Astrocyte (in vitro differentiated cells and primary cell): ENCODE data around the gene SREBF2. TPM values are rescaled to one million over a fixed set of nuclear protein-coding genes. Genes with fewer than 3 reads are reported as not detected.
A peak's percentile ranks its signal among the peaks of the same experiment; 100 is the strongest.

Source experiments
- DNase-seq: peaks from one replicate; pipeline ENCODE4 v3.0.0-alpha.2; 2010; ENCODE audit warnings: low read depth
- FAIRE-seq: peaks from 2 replicates; lab custom pipeline; 2011; peaks lifted over from hg19 to GRCh38; lab: Jason Lieb, UNC
- H2AFZ ChIP-seq: 2 replicates; pipeline ENCODE4 v1.6.0; 2012; ENCODE audit warnings: low read depth, low read length, inconsistent platforms
- H3K27ac ChIP-seq: 2 replicates; pipeline ENCODE4 v1.5.1; 2011; ENCODE audit warnings: low read depth, low read length, inconsistent platforms
- H3K27me3 ChIP-seq: 2 replicates; pipeline ENCODE4 v1.6.0; 2011; ENCODE audit warnings: low read length, inconsistent platforms; ENCODE audit not compliant: insufficient read depth
- H3K36me3 ChIP-seq: 2 replicates; pipeline ENCODE4 v1.5.1; 2011; ENCODE audit warnings: low read length, inconsistent platforms; ENCODE audit not compliant: insufficient read depth
- H3K4me1 ChIP-seq: 2 replicates; pipeline ENCODE4 v1.5.1; 2011; ENCODE audit warnings: low read length, inconsistent platforms; ENCODE audit not compliant: insufficient read depth
- H3K4me2 ChIP-seq: 2 replicates; pipeline ENCODE4 v1.6.0; 2012; ENCODE audit warnings: low read length, inconsistent platforms
- H3K4me3 ChIP-seq: 2 replicates; pipeline ENCODE4 v1.5.1; 2011; ENCODE audit warnings: low read depth, mild to moderate bottlenecking, low read length, inconsistent platforms; ENCODE audit not compliant: insufficient read depth
- H3K79me2 ChIP-seq: 2 replicates; pipeline ENCODE4 v1.6.0; 2012; ENCODE audit warnings: mild to moderate bottlenecking, low read length, inconsistent platforms; ENCODE audit not compliant: insufficient read depth
- H3K9ac ChIP-seq: 2 replicates; pipeline ENCODE4 v1.6.0; 2012; ENCODE audit warnings: mild to moderate bottlenecking, low read length, inconsistent platforms
- H3K9me3 ChIP-seq: 2 replicates; pipeline ENCODE4 v1.5.1; 2012; ENCODE audit warnings: low read depth, mild to moderate bottlenecking, low read length, inconsistent platforms; ENCODE audit not compliant: insufficient read depth
- H4K20me1 ChIP-seq: 2 replicates; pipeline ENCODE4 v1.6.0; 2012; ENCODE audit warnings: low read length, inconsistent platforms; ENCODE audit not compliant: insufficient read depth
- H3K27ac Mint-ChIP-seq: one replicate; pipeline ENCODE4 v1.8.0; 2021; ENCODE audit warnings: mild to moderate bottlenecking, mixed read lengths; ENCODE audit not compliant: unreplicated experiment
- H3K27me3 Mint-ChIP-seq: one replicate; pipeline ENCODE4 v1.8.0; 2021; ENCODE audit warnings: low read depth, mixed read lengths; ENCODE audit not compliant: unreplicated experiment
- H3K36me3 Mint-ChIP-seq: one replicate; pipeline ENCODE4 v1.8.0; 2021; ENCODE audit warnings: low read depth, mixed read lengths; ENCODE audit not compliant: unreplicated experiment
- H3K4me1 Mint-ChIP-seq: one replicate; pipeline ENCODE4 v1.8.0; 2021; ENCODE audit warnings: low read depth, mixed read lengths; ENCODE audit not compliant: unreplicated experiment
- H3K4me3 Mint-ChIP-seq: one replicate; pipeline ENCODE4 v1.8.0; 2021; ENCODE audit warnings: mild to moderate bottlenecking, moderate library complexity, mixed read lengths; ENCODE audit not compliant: unreplicated experiment
- H3K9me3 Mint-ChIP-seq: one replicate; pipeline ENCODE4 v1.8.0; 2021; ENCODE audit warnings: mild to moderate bottlenecking, mixed read lengths; ENCODE audit not compliant: unreplicated experiment
- CTCF ChIP-seq: IDR thresholded peaks from 2 replicates; pipeline ENCODE4 v1.5.1; 2011; ENCODE audit warnings: low read depth, mild to moderate bottlenecking, inconsistent platforms, low read length, moderate library complexity; ENCODE audit not compliant: insufficient read depth
- EZH2 ChIP-seq: IDR thresholded peaks from 2 replicates; pipeline ENCODE4 v1.6.1; 2012; ENCODE audit warnings: mild to moderate bottlenecking, low read length, inconsistent platforms; ENCODE audit not compliant: insufficient read depth
- total RNA-seq: library from RNA; stranded (reverse); gene quantifications from 2 replicates; pipeline ENCODE4 v1.2.1, GENCODE V29; 2021

Gene SREBF2
- total RNA-seq, 1 donor from 2014 or later, result 83.9 TPM

DNA sequence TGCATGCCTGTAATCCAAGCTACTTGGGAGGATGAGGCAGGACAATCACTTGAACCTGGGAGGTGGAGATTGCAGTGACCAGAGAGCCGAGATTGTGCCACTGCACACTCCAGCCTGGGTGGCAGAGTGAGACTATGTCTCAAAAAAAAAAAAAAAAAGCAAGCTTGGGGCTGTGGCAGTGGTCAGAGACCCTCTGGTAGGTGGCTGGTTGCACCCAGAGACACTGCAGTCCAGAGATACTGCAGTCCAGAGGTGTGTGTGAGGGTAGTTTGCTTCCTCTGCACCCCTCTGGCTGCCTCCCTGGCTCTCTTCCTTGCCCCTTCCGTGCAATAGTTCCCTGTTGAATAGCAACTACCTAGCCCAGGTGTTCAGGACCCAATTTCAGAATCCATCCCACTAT lies 34.2 kb upstream of the SREBF2 start:
- Mint-ChIP-seq H3K9me3 (peaks cover 5% of the 10 kb centered on the region), H3K4me1 (peaks cover 12% of the 10 kb centered on the region), H3K36me3 (no peaks in the 10 kb centered on the region), H3K27me3 (no peaks in the 10 kb centered on the region), H3K27ac (no peak overlapping the region), H3K4me3 (peak overlapping the region; percentile 54)
- DNase-seq, result no peak
- Histone ChIP-seq H3K9ac (no peak overlapping the region), H3K4me2 (no peak overlapping the region), H4K20me1 (peaks cover 9% of the 10 kb centered on the region), H3K27me3 (no peaks in the 10 kb centered on the region), H3K4me3 (no peak overlapping the region), H2AFZ (no peak overlapping the region), H3K79me2 (peaks cover 20% of the 10 kb centered on the region), H3K27ac (no peak overlapping the region), H3K36me3 (no peaks in the 10 kb centered on the region), H3K4me1 (peaks cover 15% of the 10 kb centered on the region), H3K9me3 (no peaks in the 10 kb centered on the region)
- FAIRE-seq, result no peak
- TF ChIP-seq EZH2, result no peak
- TF ChIP-seq CTCF, result no peak

GRCh38 chr22:41799486-41800347 lies 33.2 kb upstream of the SREBF2 start:
- Histone ChIP-seq H2AFZ (peak overlapping the region; percentile 94), H4K20me1 (peaks cover 9% of the 10 kb centered on the region), H3K9me3 (no peaks in the 10 kb centered on the region), H3K79me2 (peaks cover 20% of the 10 kb centered on the region), H3K9ac (peak overlapping the region; percentile 84), H3K36me3 (no peaks in the 10 kb centered on the region), H3K4me1 (peaks cover 15% of the 10 kb centered on the region), H3K27me3 (no peaks in the 10 kb centered on the region), H3K27ac (peak overlapping the region; percentile 63), H3K4me2 (peak overlapping the region; percentile 97), H3K4me3 (peak overlapping the region; percentile 85)
- Mint-ChIP-seq H3K27ac (peak overlapping the region; percentile 55), H3K4me1 (peaks cover 12% of the 10 kb centered on the region), H3K27me3 (no peaks in the 10 kb centered on the region), H3K36me3 (no peaks in the 10 kb centered on the region), H3K9me3 (peaks cover 2% of the 10 kb centered on the region), H3K4me3 (peak overlapping the region; percentile 92)
- FAIRE-seq (no peak), DNase-seq (no peak)
- TF ChIP-seq EZH2 (no peak), CTCF (no peak)
